ENCODE results near the gene RASA3. TPM values are rescaled to one million over a fixed set of nuclear protein-coding genes. Genes with fewer than 3 reads are reported as not detected.

The RASA3 gene
- total RNA-seq, 2 experiments from 2014 or later = 3.6 to 17.9 TPM

DNA sequence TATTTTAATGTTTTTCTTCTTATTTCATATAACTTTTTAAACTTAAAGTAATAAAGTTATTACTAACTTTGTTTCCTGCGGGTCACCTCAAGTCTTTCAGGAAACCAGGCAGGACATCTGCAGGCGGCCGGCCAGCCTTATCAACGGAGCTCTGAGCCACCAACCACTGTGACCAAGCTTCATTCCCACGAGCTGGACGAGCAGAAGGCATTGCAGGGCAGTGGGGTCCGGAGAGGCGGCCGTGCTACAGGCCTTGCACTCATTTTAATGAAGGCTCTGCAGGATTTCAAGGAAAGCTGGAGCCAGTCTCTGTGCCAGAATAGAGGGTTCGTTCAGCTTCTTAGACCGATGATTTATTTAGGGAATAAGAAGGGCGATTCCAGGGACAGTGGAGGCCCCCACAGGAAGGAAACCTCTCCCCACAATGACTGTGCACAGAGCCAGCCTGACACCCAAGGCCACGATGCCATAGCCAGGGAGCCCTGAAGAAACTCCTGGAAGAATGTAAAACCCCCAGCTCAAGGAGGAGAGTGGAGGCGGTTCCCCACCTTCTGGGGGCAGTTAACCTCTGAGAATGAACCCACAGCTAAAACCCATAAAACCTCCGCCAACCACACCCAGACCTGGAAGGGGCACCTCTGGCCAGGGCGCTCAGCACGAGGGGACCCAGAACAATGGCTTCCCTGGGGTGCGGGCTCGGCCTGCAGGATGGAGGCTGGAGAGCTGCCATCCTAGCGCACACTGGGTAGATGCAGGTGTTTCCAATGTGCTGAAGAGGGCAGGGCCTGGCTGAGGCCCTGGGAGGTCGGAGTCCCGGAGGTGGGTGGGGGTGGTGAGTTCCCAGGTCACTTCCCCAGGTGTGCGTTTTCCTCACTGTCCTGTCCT is 75.0 kb downstream of the RASA3 start:
- H3K9me2 ChIP-seq (ENCODE audit: insufficient read depth, low read length) = no peaks in the 10 kb centered on the region
- TF ChIP-seq EZH2phosphoT487 (IDR thresholded peaks at IDR 0.05; ENCODE audit: borderline replicate concordance, low read depth, low read length) = no peak
- no peak for TF ChIP-seq CTCF (conservative IDR thresholded peaks at IDR 0.05; ENCODE audit: low read length)
- BruUV-seq (replicated peaks) = no TSS peak
- intact Hi-C loops (cut with micrococcal nuclease; ENCODE audit: unreplicated experiment) = no loop called here
- no peak overlapping the region for H2AFZ ChIP-seq (ENCODE audit: low read length)
- H4K20me1 ChIP-seq (ENCODE audit: insufficient read depth, low read length) = no peaks in the 10 kb centered on the region
- H3K4me3 ChIP-seq (ENCODE audit: low read depth, low read length, poor library complexity, severe bottlenecking) = no peak overlapping the region
- POLR2A ChIA-PET = interaction anchor here (0.8 to 1.3 kb wide), 2 partner anchors 10 to 11 kb away, joined by 3 read pairs; no protein-coding TSS in a partner anchor
- DNase-seq (ENCODE audit: low spot score) = no peak
- H3K4me1 ChIP-seq (ENCODE audit: insufficient read depth, low read length, poor library complexity, severe bottlenecking) = peaks cover 9% of the 10 kb centered on the region
- H3K36me3 ChIP-seq (ENCODE audit: insufficient read depth, low read length) = no peaks in the 10 kb centered on the region
- H3K9me3 ChIP-seq (ENCODE audit: low read length) = no peaks in the 10 kb centered on the region
- no peak overlapping the region for H3K4me2 ChIP-seq (ENCODE audit: low read length)
- H3K79me2 ChIP-seq (ENCODE audit: insufficient read depth, low read depth, low read length) = no peaks in the 10 kb centered on the region
- no peak overlapping the region for H3K27ac ChIP-seq (ENCODE audit: low read depth, low read length, poor library complexity, severe bottlenecking)
- CTCF ChIA-PET (ENCODE audit: unreplicated experiment) = no interaction called here

DNA sequence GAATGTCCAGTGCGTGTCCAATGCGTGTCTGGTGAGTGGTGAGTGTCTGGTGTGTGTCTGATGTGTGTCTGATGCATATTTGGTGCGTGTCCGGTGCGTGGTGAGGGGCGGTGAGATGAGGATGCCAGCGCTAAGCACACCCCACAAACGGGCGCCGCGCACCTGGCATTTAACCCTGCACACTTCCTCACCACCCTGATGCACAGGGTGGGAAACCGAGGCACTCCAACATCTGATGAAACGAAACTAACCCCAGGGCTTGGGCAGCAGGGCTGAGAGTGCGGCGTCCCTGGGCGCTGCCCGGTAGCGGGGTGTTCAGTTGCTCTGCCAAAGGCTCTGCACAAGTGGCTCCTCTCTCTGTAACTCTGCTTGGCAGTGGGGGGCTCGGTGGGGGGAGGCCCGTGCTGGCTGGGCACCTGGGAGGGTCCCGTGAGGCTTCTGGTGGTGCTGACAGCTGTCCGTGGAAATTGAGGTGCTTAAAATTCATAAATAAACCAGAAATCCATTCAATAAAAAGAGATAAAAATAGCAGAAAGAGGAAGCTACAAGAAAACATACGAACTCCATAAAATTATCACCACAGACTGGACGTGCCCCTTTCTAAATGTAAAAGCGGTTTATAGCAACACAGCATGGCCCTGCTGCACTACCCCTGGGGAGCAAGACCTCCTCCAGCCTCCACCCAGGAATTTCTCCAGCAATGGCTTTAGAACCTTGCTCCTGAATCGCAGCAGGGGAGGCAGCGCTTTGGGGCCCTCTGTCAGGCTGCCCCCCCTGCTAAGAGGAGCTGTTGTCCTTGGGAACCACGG is 76.0 kb downstream of the RASA3 start:
- Histone ChIP-seq H3K4me2 (ENCODE audit: low read length) (no peak overlapping the region), H3K4me1 (ENCODE audit: insufficient read depth, low read length, poor library complexity, severe bottlenecking) (peaks cover 9% of the 10 kb centered on the region), H2AFZ (ENCODE audit: low read length) (no peak overlapping the region), H3K4me3 (ENCODE audit: low read depth, low read length, poor library complexity, severe bottlenecking) (no peak overlapping the region), H3K36me3 (ENCODE audit: insufficient read depth, low read length) (no peaks in the 10 kb centered on the region), H4K20me1 (ENCODE audit: insufficient read depth, low read length) (no peaks in the 10 kb centered on the region), H3K9me2 (ENCODE audit: insufficient read depth, low read length) (no peaks in the 10 kb centered on the region), H3K9me3 (ENCODE audit: low read length) (no peaks in the 10 kb centered on the region), H3K27ac (ENCODE audit: low read depth, low read length, poor library complexity, severe bottlenecking) (no peak overlapping the region), H3K79me2 (ENCODE audit: insufficient read depth, low read depth, low read length) (no peaks in the 10 kb centered on the region)
- POLR2A ChIA-PET = no interaction called here
- no peak for DNase-seq (ENCODE audit: low spot score)
- intact Hi-C loops (cut with micrococcal nuclease; ENCODE audit: unreplicated experiment) = no loop called here
- BruUV-seq (replicated peaks) = no TSS peak
- TF ChIP-seq CTCF (conservative IDR thresholded peaks at IDR 0.05; ENCODE audit: low read length) (no peak), EZH2phosphoT487 (IDR thresholded peaks at IDR 0.05; ENCODE audit: borderline replicate concordance, low read depth, low read length) (no peak)
- CTCF ChIA-PET (ENCODE audit: unreplicated experiment) = no interaction called here
